HG03108 (cell line): ENCODE data around the gene PTPRN2.

ENCODE experiments used
- ATAC-seq: cut with Tn5 transposase; IDR thresholded peaks from one replicate; pipeline ENCODE4 v1.9.1; 2021; ENCODE audit warnings: moderate library complexity; ENCODE audit not compliant: unreplicated experiment

The PTPRN2 gene

DNA sequence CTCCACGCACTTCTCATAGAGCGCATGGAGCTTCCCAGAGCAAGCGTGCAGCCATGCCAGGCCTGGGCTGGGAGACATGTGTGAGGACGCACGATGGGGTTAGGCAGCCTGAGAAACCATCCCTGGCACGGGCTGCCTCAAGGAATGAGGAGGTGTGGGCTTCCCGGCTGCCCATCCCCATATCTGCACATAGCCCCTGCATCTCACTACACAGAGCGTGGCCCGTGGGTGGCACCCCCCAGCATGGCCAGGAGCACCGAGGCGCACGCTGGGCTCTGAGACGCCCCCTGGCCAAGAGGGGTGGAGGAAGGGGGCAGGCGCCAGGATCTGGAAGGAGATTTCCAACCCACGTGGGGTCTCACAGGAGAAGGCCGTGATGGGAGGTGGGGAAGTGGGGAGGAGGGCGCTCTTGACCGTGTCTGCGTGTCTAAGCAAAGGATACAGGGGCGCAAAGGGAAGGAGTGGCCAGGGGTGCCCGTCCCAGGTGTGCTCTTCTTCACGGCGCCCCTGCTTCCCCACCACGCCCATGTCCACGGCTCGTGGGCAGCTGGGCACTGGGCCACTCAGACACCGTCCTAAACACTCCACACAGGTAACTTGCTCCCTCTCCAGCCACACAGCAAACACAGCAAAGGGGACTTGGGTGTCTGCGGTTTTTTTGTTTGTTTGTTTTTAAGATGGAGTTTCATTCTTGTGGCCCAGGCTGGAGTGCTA lies 340.5 kb downstream of the PTPRN2 start:
- no peak for ATAC-seq

- no peak for ATAC-seq
Observed at GRCh38 chr7:158246272-158246959, 341.2 kb downstream of the PTPRN2 start.

- ATAC-seq, result no peak
Observed at GRCh38 chr7:158245724-158246041, 341.9 kb downstream of the PTPRN2 start.

DNA sequence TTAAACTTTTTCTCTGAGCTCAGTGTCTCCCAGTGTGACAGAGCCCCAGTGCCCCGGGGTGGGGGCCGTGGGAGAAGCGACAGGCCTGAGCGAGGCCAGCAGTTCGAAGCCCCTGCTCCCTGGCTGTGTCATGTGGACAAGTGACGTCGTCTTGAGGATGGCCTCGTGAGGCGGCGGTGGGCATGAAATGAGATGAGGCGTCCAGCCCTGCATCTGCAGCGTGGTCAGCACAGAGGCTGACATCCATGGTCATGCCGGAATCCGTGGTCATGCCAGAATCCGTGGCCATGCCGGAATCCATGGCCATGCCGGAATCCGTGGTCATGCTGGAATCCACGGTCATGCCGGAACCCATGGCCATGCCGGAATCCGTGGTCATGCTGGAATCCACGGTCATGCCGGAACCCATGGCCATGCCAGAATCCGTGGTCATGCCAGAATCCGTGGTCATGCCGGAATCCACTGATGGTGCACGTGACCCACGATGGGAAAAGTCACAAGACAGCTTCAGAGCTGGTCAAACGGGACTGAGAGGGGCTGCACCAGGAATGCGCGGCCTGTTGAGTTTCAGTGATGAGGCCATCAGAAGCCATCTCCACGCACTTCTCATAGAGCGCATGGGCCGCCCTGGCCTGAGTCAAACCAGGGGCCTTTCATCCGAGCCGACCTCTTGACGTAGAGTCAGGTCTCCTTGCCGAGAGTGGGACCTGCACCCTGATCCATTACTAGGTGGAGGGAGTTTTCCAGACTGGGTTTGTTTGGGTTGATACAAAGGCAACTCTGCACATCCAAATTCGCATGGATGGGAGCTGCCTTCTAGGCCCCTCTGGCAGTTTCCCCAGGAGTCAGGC lies 342.5 kb downstream of the PTPRN2 start:
- no peak for ATAC-seq

GRCh38 chr7:158244430-158244829 lies 343.2 kb downstream of the PTPRN2 start:
- no peak for ATAC-seq

GRCh38 chr7:158241919-158242318 lies 345.7 kb downstream of the PTPRN2 start:
- ATAC-seq, result no peak

GRCh38 chr7:158240801-158241200 lies 346.8 kb downstream of the PTPRN2 start:
- no peak for ATAC-seq

DNA sequence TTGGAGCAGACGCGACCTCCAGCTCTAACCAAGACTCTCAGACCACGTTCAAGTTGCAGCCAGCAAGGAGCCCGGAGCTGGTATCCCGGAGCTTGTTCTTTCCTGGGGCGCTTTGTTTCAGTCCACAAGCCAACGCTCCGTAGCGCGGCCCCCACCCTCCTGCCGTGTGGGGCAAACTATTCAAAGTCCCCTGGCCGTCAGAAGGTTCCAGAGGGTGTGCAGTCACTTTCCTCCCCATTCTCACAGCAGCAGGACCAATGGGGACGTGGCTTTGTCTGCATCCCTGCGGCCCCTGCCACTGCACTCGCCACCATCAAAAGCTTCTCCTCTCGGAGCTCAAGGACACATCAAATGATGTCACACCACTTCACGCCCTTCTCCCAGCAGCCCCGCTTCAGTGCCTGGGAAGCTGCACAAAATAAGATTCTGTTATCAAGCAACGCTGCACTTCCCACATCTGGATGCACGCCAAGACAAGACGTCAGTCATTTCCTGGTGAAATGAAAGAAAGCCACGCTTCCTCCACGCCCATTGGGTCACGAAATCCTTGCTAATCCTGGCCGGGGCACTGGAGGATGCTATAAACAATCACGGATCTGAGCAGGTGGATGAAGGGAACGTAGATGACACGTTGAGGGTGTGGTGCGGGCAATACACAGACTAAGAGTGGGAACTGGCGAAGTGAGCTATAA lies 348.2 kb downstream of the PTPRN2 start:
- no peak for ATAC-seq

- ATAC-seq, result no peak
Observed at GRCh38 chr7:158238616-158239289, 348.9 kb downstream of the PTPRN2 start.

GRCh38 chr7:158237672-158238335 lies 349.8 kb downstream of the PTPRN2 start:
- ATAC-seq, result no peak

GRCh38 chr7:158236400-158236799 lies 351.2 kb downstream of the PTPRN2 start:
- no peak for ATAC-seq

DNA sequence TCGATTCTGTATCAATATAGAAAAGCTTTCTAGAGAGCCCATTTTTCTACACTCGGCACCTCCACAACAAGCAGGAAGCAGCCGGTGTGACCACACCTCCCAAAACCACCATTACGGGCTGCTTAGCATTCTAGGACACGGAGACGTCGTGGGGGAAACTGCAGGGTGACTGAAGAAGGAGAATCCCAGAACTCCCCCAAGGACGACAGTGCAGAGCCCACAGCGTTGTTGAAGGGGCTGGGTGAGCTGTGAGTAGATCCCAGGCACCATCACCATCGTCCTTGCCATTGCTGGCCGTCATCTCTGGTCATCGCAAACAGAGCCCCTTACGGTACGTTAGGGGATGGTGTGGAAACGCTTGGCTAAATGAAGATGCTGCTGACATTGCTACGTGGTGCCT lies 351.8 kb downstream of the PTPRN2 start:
- no peak for ATAC-seq

- no peak for ATAC-seq
Observed at GRCh38 chr7:158229945-158230344, 357.7 kb downstream of the PTPRN2 start.

GRCh38 chr7:158228986-158229385 lies 358.6 kb downstream of the PTPRN2 start:
- no peak for ATAC-seq

DNA sequence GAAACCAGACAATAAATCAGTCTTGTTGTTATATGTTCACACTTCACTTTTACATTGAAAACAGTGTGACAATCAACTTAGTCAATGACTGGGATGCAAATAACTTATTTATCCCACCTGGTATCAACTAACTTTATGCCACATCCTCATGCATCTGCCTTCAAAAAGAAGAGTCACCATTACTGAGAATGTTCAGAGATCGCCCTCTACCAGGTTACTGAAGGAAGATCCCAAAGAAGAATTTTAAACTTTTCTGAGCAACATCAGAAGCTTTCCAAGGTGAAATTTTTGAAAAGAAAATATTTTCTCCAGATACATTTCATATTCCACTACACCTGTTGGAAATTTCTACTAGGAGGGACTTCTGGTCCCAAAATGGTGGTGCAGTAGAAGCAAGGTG lies 359.5 kb downstream of the PTPRN2 start:
- no peak for ATAC-seq

DNA sequence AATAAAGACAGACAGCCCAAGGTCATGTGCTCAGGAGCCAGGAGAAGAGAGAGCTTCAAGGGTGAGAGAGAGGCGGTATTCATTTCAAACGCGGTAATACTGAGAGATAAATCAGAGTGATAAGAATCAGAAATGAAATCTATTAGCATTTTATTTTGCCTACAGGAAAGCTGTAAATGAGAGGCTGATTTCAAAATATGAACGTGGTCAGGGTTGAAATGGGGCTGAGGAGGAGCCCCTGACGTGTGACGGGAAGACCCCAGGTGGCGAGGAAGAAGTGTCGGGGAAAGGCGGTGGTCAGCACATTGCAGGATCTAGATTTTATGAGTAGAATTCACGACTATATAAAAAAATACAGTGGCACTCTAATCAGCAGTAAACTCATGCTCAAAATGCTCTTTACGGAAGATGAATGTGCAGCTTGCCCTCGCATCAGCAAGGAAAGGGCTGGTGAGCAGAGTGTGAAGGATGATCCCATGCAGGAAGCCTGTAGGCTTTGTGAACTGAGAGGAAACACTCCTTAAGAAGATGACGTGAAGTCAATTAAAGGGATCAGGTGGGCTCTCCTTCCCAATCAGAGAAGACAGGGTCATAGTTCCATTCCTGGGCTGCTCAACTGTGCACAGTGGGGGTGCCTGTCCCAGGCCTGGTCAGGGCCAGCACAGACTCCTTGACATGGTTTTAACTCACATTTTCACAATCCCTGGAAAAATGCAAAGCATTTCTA lies 360.2 kb downstream of the PTPRN2 start:
- no peak for ATAC-seq

- ATAC-seq, result no peak
Observed at GRCh38 chr7:158216198-158216597, 371.4 kb downstream of the PTPRN2 start.

GRCh38 chr7:158209435-158209834 lies 378.2 kb downstream of the PTPRN2 start:
- no peak for ATAC-seq

DNA sequence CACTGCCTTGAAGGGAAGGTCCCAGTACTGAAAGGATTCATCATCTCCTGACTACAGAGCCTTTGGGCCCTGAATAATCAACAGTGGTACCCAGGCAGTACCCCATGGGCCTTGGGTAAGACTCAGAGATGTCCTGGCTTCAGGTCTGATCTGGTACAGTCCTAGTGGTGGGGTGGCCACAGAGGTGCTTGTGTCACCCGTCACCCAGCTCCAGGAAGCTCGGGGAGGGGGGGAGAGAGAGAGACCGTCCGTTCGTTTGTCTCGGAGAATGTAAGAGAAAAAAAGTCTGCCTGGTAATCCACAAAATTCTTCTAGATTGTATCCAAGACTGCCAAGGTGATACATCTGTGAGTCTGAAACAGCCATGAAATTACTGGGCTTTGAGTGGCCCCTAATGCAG lies 381.3 kb downstream of the PTPRN2 start:
- ATAC-seq, result no peak

DNA sequence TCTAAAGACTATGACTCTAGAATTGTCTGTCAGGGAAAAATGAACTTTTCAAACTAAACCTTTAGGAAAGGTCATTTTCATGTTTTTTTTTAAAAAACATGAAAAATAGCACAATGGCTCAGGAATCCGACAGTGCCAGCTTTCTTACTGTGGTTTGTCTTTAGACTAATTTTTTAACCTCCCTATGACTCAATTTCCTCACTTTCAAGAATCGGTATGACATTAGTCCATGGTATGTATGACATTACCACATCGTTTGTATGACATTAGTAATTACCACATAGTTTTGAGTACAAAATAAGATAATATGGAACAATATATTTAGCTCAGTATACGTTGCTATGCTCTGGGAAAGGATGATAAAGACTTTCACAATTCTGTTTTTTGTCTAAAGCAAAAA lies 383.2 kb downstream of the PTPRN2 start:
- ATAC-seq, result no peak
